22Rv1 (cell line): Measurements from ENCODE around the gene ROS1.

ENCODE experiments used
- CTCF ChIP-seq: fragments of 450-650 bp; IDR thresholded peaks from 2 replicates; pipeline ENCODE4 v1.5.1; 2017; ENCODE audit warnings: mild to moderate bottlenecking
- ZFX ChIP-seq: fragments of 450-650 bp; IDR thresholded peaks from 2 replicates; pipeline ENCODE4 v1.6.1; 2017; ENCODE audit warnings: antibody characterized with exemption, borderline replicate concordance

- TF ChIP-seq CTCF (no peak), ZFX (no peak)
Observed at GRCh38 chr6:117469356-117469755, 43.6 kb upstream of the ROS1 start.
